ENCODE results near the gene TRIM28.

Gene TRIM28

GRCh38 chr19:58513213-58513693 lies 30.6 kb upstream of the TRIM28 start:
- H3F3A ChIP-seq (ENCODE audit: low read depth), result no peaks in the 10 kb centered on the region
- H3K9ac ChIP-seq (ENCODE audit: low read depth, low read length, poor library complexity, severe bottlenecking), result peak overlapping the region; percentile 94
- no peaks in the 10 kb centered on the region for H3K36me3 ChIP-seq (ENCODE audit: insufficient read depth, low read length)
- no peaks in the 10 kb centered on the region for H3K9me2 ChIP-seq (replicated peaks; ENCODE audit: low read depth, low read length)
- H3K4me3 ChIP-seq (ENCODE audit: low read length, poor library complexity, severe bottlenecking), result peak overlapping the region; percentile 94
- H3K27me3 ChIP-seq (ENCODE audit: insufficient read depth, low read length, poor library complexity, severe bottlenecking), result no peaks in the 10 kb centered on the region
- TF ChIP-seq EZH2phosphoT487 (IDR thresholded peaks at IDR 0.05; ENCODE audit: borderline replicate concordance) (no peak), CTCF (conservative IDR thresholded peaks at IDR 0.05; ENCODE audit: low read length) (no peak)
- H3K4me1 ChIP-seq (ENCODE audit: insufficient read depth, low read length, poor library complexity, severe bottlenecking), result peaks cover 27% of the 10 kb centered on the region
- H3K9me3 ChIP-seq (ENCODE audit: insufficient read depth, low read depth, low read length), result no peaks in the 10 kb centered on the region
- H3K79me2 ChIP-seq (ENCODE audit: insufficient read depth, low read length), result peaks cover 39% of the 10 kb centered on the region
- peak overlapping the region; percentile 100 for H3K4me2 ChIP-seq (ENCODE audit: low read depth, low read length, poor library complexity, severe bottlenecking)
- no peaks in the 10 kb centered on the region for H4K20me1 ChIP-seq (ENCODE audit: insufficient read depth, low read length, poor library complexity, severe bottlenecking)
- H2AFZ ChIP-seq (ENCODE audit: low read length), result peak overlapping the region; percentile 55; the same call in 1 of the 2 replicates

- Histone ChIP-seq H2AFZ (ENCODE audit: low read length) (peak overlapping the region; percentile 55; the same call in 1 of the 2 replicates), H3K4me3 (ENCODE audit: low read length, poor library complexity, severe bottlenecking) (peak overlapping the region; percentile 94), H3F3A (ENCODE audit: low read depth) (no peaks in the 10 kb centered on the region), H3K9me3 (ENCODE audit: insufficient read depth, low read depth, low read length) (no peaks in the 10 kb centered on the region), H3K9me2 (replicated peaks; ENCODE audit: low read depth, low read length) (no peaks in the 10 kb centered on the region), H3K36me3 (ENCODE audit: insufficient read depth, low read length) (no peaks in the 10 kb centered on the region), H3K4me2 (ENCODE audit: low read depth, low read length, poor library complexity, severe bottlenecking) (peak overlapping the region; percentile 100), H3K4me1 (ENCODE audit: insufficient read depth, low read length, poor library complexity, severe bottlenecking) (peaks cover 29% of the 10 kb centered on the region), H3K9ac (ENCODE audit: low read depth, low read length, poor library complexity, severe bottlenecking) (peak overlapping the region; percentile 94), H3K79me2 (ENCODE audit: insufficient read depth, low read length) (peaks cover 45% of the 10 kb centered on the region), H3K27me3 (ENCODE audit: insufficient read depth, low read length, poor library complexity, severe bottlenecking) (no peaks in the 10 kb centered on the region), H4K20me1 (ENCODE audit: insufficient read depth, low read length, poor library complexity, severe bottlenecking) (no peaks in the 10 kb centered on the region)
- TF ChIP-seq EZH2phosphoT487 (IDR thresholded peaks at IDR 0.05; ENCODE audit: borderline replicate concordance) (no peak), CTCF (conservative IDR thresholded peaks at IDR 0.05; ENCODE audit: low read length) (peak; percentile 76)
Observed at GRCh38 chr19:58513694-58514563, 29.9 kb upstream of the TRIM28 start.

- no peak for TF ChIP-seq CTCF (conservative IDR thresholded peaks at IDR 0.05; ENCODE audit: low read length)
- TF ChIP-seq EZH2phosphoT487 (IDR thresholded peaks at IDR 0.05; ENCODE audit: borderline replicate concordance), result no peak
- Histone ChIP-seq H3K4me3 (ENCODE audit: low read length, poor library complexity, severe bottlenecking) (peak overlapping the region; percentile 94), H2AFZ (ENCODE audit: low read length) (no peak overlapping the region), H3K27me3 (ENCODE audit: insufficient read depth, low read length, poor library complexity, severe bottlenecking) (no peaks in the 10 kb centered on the region), H4K20me1 (ENCODE audit: insufficient read depth, low read length, poor library complexity, severe bottlenecking) (no peaks in the 10 kb centered on the region), H3K9me3 (ENCODE audit: insufficient read depth, low read depth, low read length) (no peaks in the 10 kb centered on the region), H3K36me3 (ENCODE audit: insufficient read depth, low read length) (no peaks in the 10 kb centered on the region), H3F3A (ENCODE audit: low read depth) (no peaks in the 10 kb centered on the region), H3K9ac (ENCODE audit: low read depth, low read length, poor library complexity, severe bottlenecking) (peak overlapping the region; percentile 94), H3K4me2 (ENCODE audit: low read depth, low read length, poor library complexity, severe bottlenecking) (peak overlapping the region; percentile 100), H3K9me2 (replicated peaks; ENCODE audit: low read depth, low read length) (no peaks in the 10 kb centered on the region), H3K79me2 (ENCODE audit: insufficient read depth, low read length) (peaks cover 45% of the 10 kb centered on the region), H3K4me1 (ENCODE audit: insufficient read depth, low read length, poor library complexity, severe bottlenecking) (peaks cover 29% of the 10 kb centered on the region)
Observed at GRCh38 chr19:58514564-58515022, 29.3 kb upstream of the TRIM28 start.

Measured in Loucy (cell line).